ENCODE data around the gene TMPRSS13. TPM values are rescaled to one million over a fixed set of nuclear protein-coding genes. Genes with fewer than 3 reads are reported as not detected.

Gene TMPRSS13
- total and polyA plus RNA-seq, 9 of the 15 experiments (the other 6 are each of a cell fraction or from before 2014, with no cell fraction given), result 0.11 to 0.29 (median 0.15) TPM

DNA sequence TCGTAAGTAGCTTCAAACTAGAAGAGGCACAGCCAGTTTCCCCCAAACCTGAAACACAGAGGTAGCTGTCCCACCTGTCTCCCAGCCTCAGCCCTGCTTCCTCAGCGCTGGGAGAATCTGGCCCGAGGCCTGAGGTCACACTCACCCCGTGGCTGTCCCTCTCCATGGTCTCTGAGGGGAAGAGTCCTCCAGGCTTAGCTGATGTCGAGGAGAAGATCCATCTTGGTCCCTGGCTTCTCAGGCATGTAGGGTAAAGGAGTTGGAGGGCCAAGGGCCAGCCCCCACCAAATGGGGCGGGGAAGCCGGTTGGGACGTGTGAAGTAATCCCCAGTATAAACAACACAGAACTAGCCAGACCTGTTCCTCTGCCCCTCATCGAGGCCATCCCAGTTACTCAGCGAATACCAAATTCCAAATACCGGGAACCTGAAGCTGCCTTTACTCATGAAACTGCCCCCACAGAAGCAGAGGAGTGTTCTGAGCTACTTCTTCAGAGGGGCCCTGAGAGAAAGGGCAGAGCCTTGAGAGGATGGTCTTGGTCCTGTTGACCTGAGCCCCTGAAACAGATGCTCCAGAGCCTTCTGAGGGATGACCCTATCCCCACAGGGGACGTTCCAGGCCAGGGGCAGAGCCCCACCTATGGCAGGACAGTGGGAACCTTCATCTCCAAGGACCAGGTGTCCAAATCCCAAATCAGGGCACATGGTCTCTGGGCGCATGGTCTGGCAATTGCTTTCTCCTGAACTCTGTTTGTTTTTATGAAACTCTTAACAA lies at the start of gene TMPRSS13 (continued):
- TF ChIP-seq ZNF197 (CRISPR knock-in tag; IDR thresholded peaks at IDR 0.05; ENCODE audit: low read depth) (no peak), NR1H2 (CRISPR knock-in tag; IDR thresholded peaks at IDR 0.05) (no peak), DIDO1 (tag; IDR thresholded peaks at IDR 0.05; ENCODE audit: low read depth) (no peak), NELFE (IDR thresholded peaks at IDR 0.05; ENCODE audit: insufficient read depth, insufficient read length) (no peak), NR2F6 (CRISPR knock-in tag; IDR thresholded peaks at IDR 0.05) (no peak), GTF2A2 (tag; IDR thresholded peaks at IDR 0.05) (no peak), PCBP2 (IDR thresholded peaks at IDR 0.05; ENCODE audit: low read depth, low read length, poor library complexity, severe bottlenecking) (no peak), GTF2F1 (IDR thresholded peaks at IDR 0.05; ENCODE audit: low read depth, low read length) (no peak)
- TF ChIP-seq, protein P1, sequence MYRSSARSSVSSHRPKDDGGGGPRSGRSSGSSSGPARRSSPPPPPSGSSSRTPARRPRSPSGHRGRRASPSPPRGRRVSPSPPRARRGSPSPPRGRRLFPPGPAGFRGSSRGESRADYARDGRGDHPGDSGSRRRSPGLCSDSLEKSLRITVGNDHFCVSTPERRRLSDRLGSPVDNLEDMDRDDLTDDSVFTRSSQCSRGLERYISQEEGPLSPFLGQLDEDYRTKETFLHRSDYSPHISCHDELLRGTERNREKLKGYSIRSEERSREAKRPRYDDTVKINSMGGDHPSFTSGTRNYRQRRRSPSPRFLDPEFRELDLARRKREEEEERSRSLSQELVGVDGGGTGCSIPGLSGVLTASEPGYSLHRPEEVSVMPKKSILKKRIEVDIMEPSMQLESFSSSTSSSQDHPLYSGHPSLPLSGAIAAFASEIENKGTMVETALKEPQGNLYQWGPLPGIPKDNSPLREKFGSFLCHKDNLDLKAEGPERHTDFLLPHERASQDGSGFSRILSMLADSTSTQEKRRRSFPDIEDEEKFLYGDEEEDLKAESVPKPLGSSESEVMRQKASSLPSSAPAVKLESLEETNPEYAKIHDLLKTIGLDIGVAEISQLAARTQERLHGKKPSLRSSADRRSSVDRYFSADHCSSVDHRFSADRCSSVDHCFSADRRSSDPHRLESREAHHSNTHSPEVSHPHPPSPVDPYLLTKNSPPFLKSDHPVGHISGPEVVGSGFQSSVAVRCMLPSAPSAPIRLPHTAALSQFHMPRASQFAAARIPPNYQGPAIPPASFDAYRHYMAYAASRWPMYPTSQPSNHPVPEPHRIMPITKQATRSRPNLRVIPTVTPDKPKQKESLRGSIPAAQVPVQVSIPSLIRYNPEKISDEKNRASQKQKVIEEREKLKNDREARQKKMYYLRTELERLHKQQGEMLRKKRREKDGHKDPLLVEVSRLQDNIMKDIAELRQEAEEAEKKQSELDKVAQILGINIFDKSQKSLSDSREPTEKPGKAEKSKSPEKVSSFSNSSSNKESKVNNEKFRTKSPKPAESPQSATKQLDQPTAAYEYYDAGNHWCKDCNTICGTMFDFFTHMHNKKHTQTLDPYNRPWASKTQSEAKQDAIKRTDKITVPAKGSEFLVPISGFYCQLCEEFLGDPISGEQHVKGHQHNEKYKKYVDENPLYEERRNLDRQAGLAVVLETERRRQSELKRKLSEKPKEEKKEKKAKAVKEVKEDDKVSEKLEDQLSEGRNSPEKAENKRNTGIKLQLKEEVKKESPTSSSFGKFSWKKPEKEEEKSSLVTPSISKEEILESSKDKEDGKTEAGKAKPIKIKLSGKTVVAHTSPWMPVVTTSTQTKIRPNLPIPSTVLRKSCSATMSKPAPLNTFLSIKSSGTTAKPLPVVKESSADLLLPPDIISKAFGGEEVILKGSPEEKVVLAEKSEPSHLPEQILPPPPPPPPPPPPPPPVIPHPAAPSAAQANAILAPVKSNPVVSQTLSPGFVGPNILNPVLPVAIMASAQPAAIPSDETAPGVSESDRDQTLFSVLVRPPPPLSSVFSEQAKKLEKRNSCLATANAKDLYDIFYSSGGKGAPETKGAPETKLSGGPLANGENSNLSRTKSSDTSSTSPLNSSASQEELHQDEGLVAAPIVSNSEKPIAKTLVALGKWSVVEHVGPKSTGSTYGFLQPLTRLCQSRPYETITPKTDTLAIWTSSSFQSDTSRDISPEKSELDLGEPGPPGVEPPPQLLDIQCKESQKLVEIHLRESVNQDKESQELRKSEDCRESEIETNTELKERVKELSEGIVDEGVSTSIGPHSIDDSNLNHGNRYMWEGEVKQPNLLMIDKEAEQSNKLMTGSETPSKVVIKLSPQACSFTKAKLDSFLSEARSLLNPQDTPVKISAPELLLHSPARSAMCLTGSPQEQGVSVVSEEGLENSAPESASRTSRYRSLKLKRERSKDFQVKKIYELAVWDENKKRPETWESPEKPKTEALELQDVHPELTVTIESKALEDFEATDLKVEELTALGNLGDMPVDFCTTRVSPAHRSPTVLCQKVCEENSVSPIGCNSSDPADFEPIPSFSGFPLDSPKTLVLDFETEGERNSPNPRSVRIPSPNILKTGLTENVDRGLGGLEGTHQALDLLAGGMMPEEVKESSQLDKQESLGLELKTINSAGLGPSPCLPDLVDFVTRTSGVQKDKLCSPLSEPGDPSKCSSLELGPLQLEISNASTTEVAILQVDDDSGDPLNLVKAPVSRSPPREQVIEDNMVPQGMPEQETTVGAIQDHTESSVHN (IDR thresholded peaks at IDR 0.05; ENCODE audit: borderline replicate concordance in 1 of 2, low read depth in 1 of 2), result no peak

Measured in K562 (cell line).